CD8-positive, alpha-beta memory T cell (primary cell): ENCODE results near the gene FERD3L. TPM values are rescaled to one million over a fixed set of nuclear protein-coding genes. Genes with fewer than 3 reads are reported as not detected.
"Not testable (repeated sequence)": the region's sequence is repeated elsewhere in the genome, so short reads cannot be mapped to it uniquely, and the experiment has no call there.

Experiments used
- CTCF ChIA-PET: fragments of 350-600 bp; sonication (Branson Sonifier 250); formaldehyde crosslinking; loops from one replicate; lab custom pipeline; 2021; ENCODE audit warnings: antibody characterized with exemption; lab: Charles Lee
- POLR2A ChIA-PET: fragments of 350-600 bp; sonication (Branson Sonifier 250); formaldehyde crosslinking; loops from one replicate; lab custom pipeline; 2021; ENCODE audit warnings: antibody characterized with exemption; lab: Charles Lee
- DNase-seq, 5 donors: peaks; one replicate each; pipeline versions ENCODE4 v3.0.0 to v3.0.0-alpha.2; 2020 to 2022; ENCODE audit warnings: mixed read lengths in 1 of 5
- H3K27ac ChIP-seq: one replicate; pipeline ENCODE4 v1.7.0; 2013; ENCODE audit warnings: low read depth, mild to moderate bottlenecking, low read length, moderate library complexity
- H3K27me3 ChIP-seq: 2 replicates; pipeline ENCODE4 v1.7.0; 2013; ENCODE audit warnings: low read length, mild to moderate bottlenecking; ENCODE audit not compliant: insufficient read depth, poor library complexity, severe bottlenecking
- H3K36me3 ChIP-seq: 2 replicates; pipeline ENCODE4 v1.7.0; 2013; ENCODE audit warnings: mild to moderate bottlenecking, low read length, moderate library complexity; ENCODE audit not compliant: insufficient read depth
- H3K4me1 ChIP-seq: 2 replicates; pipeline ENCODE4 v1.7.0; 2013; ENCODE audit warnings: mild to moderate bottlenecking, low read length, moderate library complexity; ENCODE audit not compliant: insufficient read depth
- H3K4me3 ChIP-seq: 2 replicates; pipeline ENCODE4 v1.7.0; 2013; ENCODE audit warnings: mild to moderate bottlenecking, low read length
- H3K9me3 ChIP-seq: 2 replicates; pipeline ENCODE4 v1.7.0; 2013; ENCODE audit warnings: mild to moderate bottlenecking, low read length
- H3K27ac Mint-ChIP-seq, 8 donors: one replicate each; pipeline ENCODE4 v1.8.0; 2020 to 2021; ENCODE audit warnings: mixed read lengths in 8 of 8, mild to moderate bottlenecking in 6 of 8, inconsistent platforms in 3 of 8, moderate library complexity in 3 of 8
- H3K27me3 Mint-ChIP-seq, 2 donors: one replicate each; pipeline ENCODE4 v1.8.0; 2020 to 2021; ENCODE audit warnings: mixed read lengths in 2 of 2, mild to moderate bottlenecking in 1 of 2, moderate library complexity in 1 of 2
- H3K36me3 Mint-ChIP-seq, 3 donors: one replicate each; pipeline ENCODE4 v1.8.0; 2020 to 2021; ENCODE audit warnings: mixed read lengths in 3 of 3, inconsistent platforms in 1 of 3, mild to moderate bottlenecking in 1 of 3
- H3K4me1 Mint-ChIP-seq, 3 donors: one replicate each; pipeline ENCODE4 v1.8.0; 2020 to 2021; ENCODE audit warnings: mixed read lengths in 3 of 3, inconsistent platforms in 1 of 3, mild to moderate bottlenecking in 1 of 3
- H3K4me3 Mint-ChIP-seq, 7 donors: one replicate each; pipeline ENCODE4 v1.8.0; 2020 to 2021; ENCODE audit warnings: mixed read lengths in 7 of 7, mild to moderate bottlenecking in 6 of 7, moderate library complexity in 4 of 7, inconsistent platforms in 2 of 7
- H3K9me3 Mint-ChIP-seq, 5 donors: one replicate each; pipeline ENCODE4 v1.8.0; 2020 to 2022; ENCODE audit warnings: mixed read lengths in 5 of 5, mild to moderate bottlenecking in 3 of 5, moderate library complexity in 2 of 5, inconsistent platforms in 1 of 5
- polyA plus RNA-seq: library from polyadenylated mRNA; unstranded; fragments of 300-500 nt; fragmentation: Illumina TruSeq; gene quantifications from one replicate; pipeline ENCODE4 v1.2.3, GENCODE V29; 2021
- total RNA-seq, 2 experiments: library from RNA; stranded (reverse); gene quantifications; one replicate each; pipeline ENCODE4 v1.2.3, GENCODE V29; 2021

Gene FERD3L
- total RNA-seq, result not detected
- polyA plus RNA-seq, result not detected

- Mint-ChIP-seq H3K27me3 (peaks cover 23 to 26% of the 10 kb centered on the region in 2 donors), H3K27ac (no peak within 1 kb of the TSS), H3K9me3 (peaks cover 4 to 19% (median 10%) of the 10 kb centered on the region in 5 donors), H3K36me3 (no peaks in the 10 kb centered on the region), H3K4me3 (no peak within 1 kb of the TSS), H3K4me1 (no peaks in the 10 kb centered on the region)
- CTCF ChIA-PET, result no interaction called here
- no peak within 1 kb of the TSS for H3K27ac ChIP-seq
- no peak for DNase-seq
- POLR2A ChIA-PET, result no interaction called here
- H3K4me1 ChIP-seq, result no peaks in the 10 kb centered on the region
- H3K27me3 ChIP-seq, result no peaks in the 10 kb centered on the region
- no peaks in the 10 kb centered on the region for H3K9me3 ChIP-seq
- no peaks in the 10 kb centered on the region for H3K36me3 ChIP-seq
- no peak within 1 kb of the TSS for H3K4me3 ChIP-seq
Measured at GRCh38 chr7:19144661-19145433, at the start of gene FERD3L. FERD3L (minus strand) TSS chr7:19145421; CDS start chr7:19145362, 59 bp downstream.

DNA sequence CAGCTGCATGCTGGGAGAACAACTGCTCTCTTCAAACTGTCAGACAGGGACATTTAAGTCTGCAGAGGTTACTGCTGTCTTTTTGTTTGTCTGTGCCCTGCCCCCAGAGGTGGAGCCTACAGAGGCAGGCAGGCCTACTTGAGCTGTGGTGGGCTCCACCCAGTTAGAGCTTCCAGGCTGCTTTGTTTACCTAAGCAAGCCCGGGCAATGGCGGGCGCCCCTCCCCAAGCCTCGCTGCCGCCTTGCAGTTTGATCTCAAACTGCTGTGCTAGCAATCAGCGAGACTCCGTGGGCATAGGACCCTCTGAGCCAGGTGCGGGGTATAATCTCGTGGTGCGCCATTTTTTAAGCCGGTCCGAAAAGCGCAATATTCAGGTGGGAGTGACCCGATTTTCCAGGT, 49.2 kb upstream of the FERD3L start:
- H3K27ac Mint-ChIP-seq, H3K36me3 Mint-ChIP-seq, CTCF ChIA-PET, H3K4me1 Mint-ChIP-seq, H3K4me3 Mint-ChIP-seq, H3K9me3 Mint-ChIP-seq, DNase-seq, H3K9me3 ChIP-seq, H3K4me3 ChIP-seq, H3K27me3 ChIP-seq, H3K4me1 ChIP-seq, H3K36me3 ChIP-seq, H3K27ac ChIP-seq, H3K27me3 Mint-ChIP-seq, POLR2A ChIA-PET: not testable (repeated sequence)

DNA sequence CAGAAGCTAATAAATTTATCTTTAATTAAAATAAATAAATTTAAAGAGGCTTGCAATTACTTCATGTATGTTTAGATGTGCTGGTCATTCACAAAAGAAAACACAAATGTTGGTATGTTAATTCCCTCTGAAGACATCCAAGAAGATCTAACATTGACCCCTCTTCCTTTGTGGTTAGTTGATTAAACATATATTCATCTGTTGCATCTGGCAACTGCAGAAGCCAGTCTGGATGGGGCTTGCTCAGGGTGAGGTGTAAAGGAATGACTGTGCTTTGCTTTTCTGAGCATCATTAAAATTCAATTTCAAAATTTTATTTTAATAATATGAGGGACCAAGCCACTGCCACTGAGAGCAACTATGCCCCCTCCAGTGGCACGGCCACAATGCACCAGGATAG, 36.4 kb upstream of the FERD3L start:
- Histone ChIP-seq H3K27me3 (no peaks in the 10 kb centered on the region), H3K36me3 (no peaks in the 10 kb centered on the region), H3K4me3 (no peak overlapping the region), H3K9me3 (no peaks in the 10 kb centered on the region), H3K27ac (no peak overlapping the region), H3K4me1 (no peaks in the 10 kb centered on the region)
- Mint-ChIP-seq H3K27ac (no peak overlapping the region), H3K27me3 (no peaks in the 10 kb centered on the region), H3K9me3 (peaks cover 5 to 35% (median 15%) of the 10 kb centered on the region in 5 donors), H3K4me3 (no peak overlapping the region), H3K4me1 (no peaks in the 10 kb centered on the region), H3K36me3 (peaks cover 0 to 2% (median 0%) of the 10 kb centered on the region in 3 donors)
- no peak for DNase-seq
- ChIA-PET CTCF (no interaction called here), POLR2A (no interaction called here)

DNA sequence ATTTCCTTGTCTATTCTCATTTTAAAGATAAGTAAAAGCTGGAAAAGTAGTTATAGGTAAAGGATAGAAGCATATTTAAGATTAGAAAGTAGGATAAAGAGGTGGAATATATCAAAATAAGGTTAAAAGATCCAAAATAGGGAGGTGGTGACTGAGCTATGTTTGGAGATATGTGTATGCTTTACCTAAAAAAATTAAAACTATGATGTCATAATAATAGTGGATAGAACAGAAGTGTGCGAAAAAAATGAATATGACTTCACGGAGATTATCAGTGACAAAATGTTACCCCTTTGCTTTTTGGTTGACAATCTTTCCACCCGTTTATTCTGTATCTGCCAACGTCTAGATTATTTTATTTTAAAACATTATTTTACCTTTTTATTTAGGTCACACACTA, 33.4 kb upstream of the FERD3L start:
- H3K9me3 Mint-ChIP-seq, result peaks cover 3 to 18% (median 5%) of the 10 kb centered on the region in 5 donors
- no peak overlapping the region for H3K4me3 ChIP-seq
- no peaks in the 10 kb centered on the region for H3K27me3 ChIP-seq
- ChIA-PET CTCF (no interaction called here), POLR2A (no interaction called here)
- no peak for DNase-seq
- H3K4me1 ChIP-seq, result no peaks in the 10 kb centered on the region
- H3K27me3 Mint-ChIP-seq, result no peaks in the 10 kb centered on the region
- H3K27ac ChIP-seq, result no peak overlapping the region
- no peaks in the 10 kb centered on the region for H3K36me3 ChIP-seq
- no peaks in the 10 kb centered on the region for H3K9me3 ChIP-seq
- no peaks in the 10 kb centered on the region for H3K4me1 Mint-ChIP-seq
- H3K36me3 Mint-ChIP-seq, result peaks cover 0 to 2% (median 0%) of the 10 kb centered on the region in 3 donors
- H3K4me3 Mint-ChIP-seq, result no peak overlapping the region
- no peak overlapping the region for H3K27ac Mint-ChIP-seq

DNA sequence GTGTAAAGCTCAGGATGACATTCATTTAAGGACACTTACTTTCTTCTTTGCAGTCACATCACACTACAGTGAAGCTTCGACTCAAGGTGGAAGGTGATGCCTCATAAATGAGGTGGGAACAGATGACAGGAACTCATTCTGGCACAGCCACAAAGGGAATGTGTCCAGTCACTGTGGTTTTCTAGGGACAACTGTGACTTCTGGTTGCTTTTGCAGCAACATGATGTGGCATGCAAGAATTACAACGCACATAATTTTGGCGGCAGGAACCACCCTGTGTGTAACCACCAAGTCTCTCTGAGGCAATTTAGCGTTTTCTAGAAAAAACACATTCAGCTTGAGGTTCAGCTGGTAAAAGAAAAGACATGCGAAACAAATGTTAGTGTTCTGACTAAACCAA, 32.0 kb upstream of the FERD3L start:
- ChIA-PET CTCF (no interaction called here), POLR2A (no interaction called here)
- Histone ChIP-seq H3K36me3 (no peaks in the 10 kb centered on the region), H3K4me1 (no peaks in the 10 kb centered on the region), H3K9me3 (no peaks in the 10 kb centered on the region), H3K27ac (no peak overlapping the region), H3K4me3 (no peak overlapping the region), H3K27me3 (no peaks in the 10 kb centered on the region)
- peaks cover 0 to under 1% (median 0%) of the 10 kb centered on the region in 3 donors for H3K36me3 Mint-ChIP-seq
- H3K27me3 Mint-ChIP-seq, result no peaks in the 10 kb centered on the region
- no peak for DNase-seq
- H3K4me1 Mint-ChIP-seq, result no peaks in the 10 kb centered on the region
- H3K27ac Mint-ChIP-seq, result no peak overlapping the region
- H3K9me3 Mint-ChIP-seq, result peaks cover 0 to 11% (median 1%) of the 10 kb centered on the region in 5 donors
- no peak overlapping the region for H3K4me3 Mint-ChIP-seq

GRCh38 chr7:19175241-19175640, 30.0 kb upstream of the FERD3L start:
- POLR2A ChIA-PET, result no interaction called here
- CTCF ChIA-PET, result no interaction called here
- Mint-ChIP-seq H3K4me1 (no peaks in the 10 kb centered on the region), H3K9me3 (peaks cover 0 to 9% (median 0%) of the 10 kb centered on the region in 5 donors), H3K27me3 (no peaks in the 10 kb centered on the region), H3K27ac (no peak overlapping the region), H3K36me3 (no peaks in the 10 kb centered on the region), H3K4me3 (no peak overlapping the region)
- H3K4me1 ChIP-seq, result no peaks in the 10 kb centered on the region
- H3K9me3 ChIP-seq, result no peaks in the 10 kb centered on the region
- no peaks in the 10 kb centered on the region for H3K36me3 ChIP-seq
- H3K27me3 ChIP-seq, result no peaks in the 10 kb centered on the region
- DNase-seq, result no peak
- no peak overlapping the region for H3K4me3 ChIP-seq
- no peak overlapping the region for H3K27ac ChIP-seq

DNA sequence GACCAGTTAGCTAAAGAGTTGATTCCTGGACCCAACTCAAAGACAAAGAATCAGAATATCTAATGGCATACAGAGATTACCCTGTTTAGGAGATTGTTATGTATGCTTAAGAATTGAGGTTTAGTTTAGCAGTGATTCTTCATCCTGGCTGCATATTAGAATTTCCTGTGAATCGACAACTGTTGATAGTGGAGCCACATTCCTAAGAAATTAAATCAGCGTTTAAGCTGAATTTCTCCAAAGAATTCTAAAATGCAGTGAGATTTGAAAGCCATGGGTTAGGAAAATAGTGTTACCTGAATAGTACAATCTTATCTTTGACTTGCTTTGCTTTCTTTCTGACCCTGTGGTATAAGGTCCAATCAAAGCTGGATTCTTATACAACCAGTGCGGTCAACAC, 16.4 kb upstream of the FERD3L start:
- no peaks in the 10 kb centered on the region for H3K36me3 Mint-ChIP-seq
- H3K4me1 Mint-ChIP-seq, result no peaks in the 10 kb centered on the region
- DNase-seq, result no peak
- H3K9me3 Mint-ChIP-seq, result peaks cover 0 to 4% (median 0%) of the 10 kb centered on the region in 5 donors
- H3K27ac Mint-ChIP-seq, result no peak overlapping the region
- no peak overlapping the region for H3K4me3 Mint-ChIP-seq
- ChIA-PET POLR2A (no interaction called here), CTCF (no interaction called here)
- no peaks in the 10 kb centered on the region for H3K4me1 ChIP-seq
- no peaks in the 10 kb centered on the region for H3K9me3 ChIP-seq
- no peak overlapping the region for H3K27ac ChIP-seq
- H3K27me3 Mint-ChIP-seq, result no peaks in the 10 kb centered on the region
- no peaks in the 10 kb centered on the region for H3K27me3 ChIP-seq
- no peak overlapping the region for H3K4me3 ChIP-seq
- no peaks in the 10 kb centered on the region for H3K36me3 ChIP-seq

DNA sequence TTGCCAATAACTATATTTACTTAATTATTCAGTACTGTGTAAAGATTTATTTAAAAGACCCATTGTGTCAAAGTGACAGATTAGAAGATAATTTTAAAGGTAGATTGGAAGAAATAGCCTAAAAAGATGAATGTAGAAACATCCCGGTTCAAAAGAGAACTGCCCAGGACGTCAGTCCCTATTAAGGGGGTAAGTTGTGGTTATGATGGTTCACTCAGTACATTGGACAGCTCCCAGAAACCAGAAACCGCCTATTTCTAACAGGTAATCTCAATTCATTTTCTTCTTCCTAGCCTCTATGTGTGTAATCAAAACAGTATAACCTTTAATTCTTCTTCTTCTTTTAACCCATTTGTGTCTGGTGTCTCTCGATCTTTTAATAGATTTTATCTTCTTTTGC, 1.5 kb upstream of the FERD3L start:
- Histone ChIP-seq H3K27ac (no peak overlapping the region), H3K27me3 (no peaks in the 10 kb centered on the region), H3K36me3 (no peaks in the 10 kb centered on the region), H3K4me3 (no peak overlapping the region), H3K9me3 (no peaks in the 10 kb centered on the region), H3K4me1 (no peaks in the 10 kb centered on the region)
- Mint-ChIP-seq H3K27me3 (peaks cover 23 to 26% of the 10 kb centered on the region in 2 donors), H3K27ac (no peak overlapping the region), H3K9me3 (peaks cover 6 to 17% (median 10%) of the 10 kb centered on the region in 5 donors), H3K36me3 (no peaks in the 10 kb centered on the region), H3K4me3 (no peak overlapping the region), H3K4me1 (no peaks in the 10 kb centered on the region)
- ChIA-PET POLR2A (no interaction called here), CTCF (no interaction called here)
- DNase-seq, result no peak
